Neural cell (in vitro differentiated cells): Measurements from ENCODE around the gene TECPR1. TPM values are rescaled to one million over a fixed set of nuclear protein-coding genes. Genes with fewer than 3 reads are reported as not detected.

Source experiments
- H2AFZ ChIP-seq: fragments of 200-600, 300-800 bp; sonication (generic), shearing (Covaris generic); 2 replicates; pipeline ENCODE4 v1.6.0; 2014; ENCODE audit warnings: low read depth, mild to moderate bottlenecking, antibody characterized with exemption, low read length, moderate library complexity
- H3F3A ChIP-seq: fragments of 200-600 bp; shearing (Covaris generic); 2 replicates; pipeline ENCODE4 v1.6.1; 2016; ENCODE audit warnings: mild to moderate bottlenecking, moderate library complexity, mixed read lengths, antibody characterized with exemption, low read length; ENCODE audit not compliant: insufficient read depth, poor library complexity, severe bottlenecking
- H3K27ac ChIP-seq: fragments of 200-600, 300-800 bp; sonication (generic), shearing (Covaris generic); 2 replicates; pipeline ENCODE4 v1.5.1; 2014; ENCODE audit warnings: mild to moderate bottlenecking, low read length, moderate library complexity
- H3K27me3 ChIP-seq: fragments of 300-800, 200-600 bp; sonication (generic), shearing (Covaris generic); 2 replicates; pipeline ENCODE4 v1.6.0; 2014; ENCODE audit warnings: mild to moderate bottlenecking, low read depth, low read length, moderate library complexity; ENCODE audit not compliant: insufficient read depth
- H3K36me3 ChIP-seq: fragments of 300-800, 200-600 bp; sonication (generic), shearing (Covaris generic); 2 replicates; pipeline ENCODE4 v1.5.1; 2014; ENCODE audit warnings: mild to moderate bottlenecking, antibody characterized with exemption, low read length, moderate library complexity; ENCODE audit not compliant: insufficient read depth
- H3K4me2 ChIP-seq: fragments of 300-800, 200-600 bp; sonication (generic), shearing (Covaris generic); 2 replicates; pipeline ENCODE4 v1.6.0; 2014; ENCODE audit warnings: mild to moderate bottlenecking, low read length
- H3K4me3 ChIP-seq: fragments of 300-800, 200-600 bp; sonication (generic), shearing (Covaris generic); 2 replicates; pipeline ENCODE4 v1.5.1; 2014; ENCODE audit warnings: mild to moderate bottlenecking, low read length, moderate library complexity
- H3K79me2 ChIP-seq: fragments of 200-600 bp; shearing (Covaris generic); replicated peaks from 2 replicates; pipeline ENCODE4 v1.6.0; 2014; ENCODE audit warnings: mild to moderate bottlenecking, low read length, moderate library complexity; ENCODE audit not compliant: insufficient read depth
- H3K9ac ChIP-seq: fragments of 300-800, 200-600 bp; sonication (generic), shearing (Covaris generic); 2 replicates; pipeline ENCODE4 v1.6.1; 2016; ENCODE audit warnings: mild to moderate bottlenecking, low read length, mixed read lengths
- H3K9me2 ChIP-seq: fragments of 200-600 bp; shearing (Covaris generic); 2 replicates; pipeline ENCODE4 v1.6.1; 2016; ENCODE audit warnings: mild to moderate bottlenecking, low read length, mixed read lengths; ENCODE audit not compliant: insufficient read depth
- H3K9me3 ChIP-seq: fragments of 200-600, 300-800 bp; sonication (generic), shearing (Covaris generic); 2 replicates; pipeline ENCODE4 v1.6.1; 2016; ENCODE audit warnings: mild to moderate bottlenecking, mixed run types, low read length, moderate library complexity, mixed read lengths
- H4K20me1 ChIP-seq: fragments of 200-600 bp; shearing (Covaris generic); 2 replicates; pipeline ENCODE4 v1.6.1; 2016; ENCODE audit warnings: mild to moderate bottlenecking, mixed run types; ENCODE audit not compliant: insufficient read depth
- EP300 ChIP-seq: fragments of 450-650 bp; conservative IDR thresholded peaks from 2 replicates; pipeline ENCODE4 v1.6.1; 2014; ENCODE audit warnings: antibody characterized with exemption, mild to moderate bottlenecking, moderate library complexity; ENCODE audit not compliant: poor library complexity, severe bottlenecking
- EZH2 ChIP-seq: fragments of 200-600, 300-800 bp; shearing (Covaris generic), sonication (generic); IDR thresholded peaks from 2 replicates; pipeline ENCODE4 v1.6.1; 2014; ENCODE audit warnings: antibody characterized with exemption, low read length, borderline replicate concordance, mild to moderate bottlenecking; ENCODE audit not compliant: insufficient read depth, poor library complexity, severe bottlenecking
- MXI1 ChIP-seq: fragments of 450-650 bp; conservative IDR thresholded peaks from 2 replicates; pipeline ENCODE4 v1.6.1; 2014; ENCODE audit warnings: antibody characterized with exemption, mild to moderate bottlenecking; ENCODE audit not compliant: poor library complexity, severe bottlenecking
- POLR2AphosphoS5 ChIP-seq: IDR thresholded peaks from 2 replicates; pipeline ENCODE4 v1.6.1; 2012
- RAD21 ChIP-seq: fragments of 450-650 bp; conservative IDR thresholded peaks from 2 replicates; pipeline ENCODE4 v1.6.1; 2014; ENCODE audit warnings: antibody characterized with exemption, mild to moderate bottlenecking, moderate library complexity
- SMC3 ChIP-seq: fragments of 450-650 bp; conservative IDR thresholded peaks from 2 replicates; pipeline ENCODE4 v1.6.1; 2014; ENCODE audit warnings: antibody characterized with exemption, mild to moderate bottlenecking, moderate library complexity; ENCODE audit not compliant: poor library complexity
- TAF1 ChIP-seq: IDR thresholded peaks from 2 replicates; pipeline ENCODE4 v1.6.1; 2012; ENCODE audit warnings: low read depth
- polyA plus RNA-seq: library from polyadenylated mRNA; depleted of rRNA; stranded (reverse); fragments of >200 nt; gene quantifications from 2 replicates; pipeline ENCODE4 v1.2.3, GENCODE V29; 2014
- TF ChIP-seq, protein P1 (sequence below): IDR thresholded peaks from 2 replicates; pipeline ENCODE4 v1.6.1; 2012; ENCODE audit warnings: borderline replicate concordance
- TF ChIP-seq, protein P2 (sequence below): fragments of 450-650 bp; IDR thresholded peaks from 2 replicates; pipeline ENCODE4 v1.5.1; 2014; ENCODE audit warnings: antibody characterized with exemption, mild to moderate bottlenecking, moderate library complexity; ENCODE audit not compliant: poor library complexity, severe bottlenecking

The TECPR1 gene
- polyA plus RNA-seq, 1 donor from 2014 or later = 46.6 TPM

DNA sequence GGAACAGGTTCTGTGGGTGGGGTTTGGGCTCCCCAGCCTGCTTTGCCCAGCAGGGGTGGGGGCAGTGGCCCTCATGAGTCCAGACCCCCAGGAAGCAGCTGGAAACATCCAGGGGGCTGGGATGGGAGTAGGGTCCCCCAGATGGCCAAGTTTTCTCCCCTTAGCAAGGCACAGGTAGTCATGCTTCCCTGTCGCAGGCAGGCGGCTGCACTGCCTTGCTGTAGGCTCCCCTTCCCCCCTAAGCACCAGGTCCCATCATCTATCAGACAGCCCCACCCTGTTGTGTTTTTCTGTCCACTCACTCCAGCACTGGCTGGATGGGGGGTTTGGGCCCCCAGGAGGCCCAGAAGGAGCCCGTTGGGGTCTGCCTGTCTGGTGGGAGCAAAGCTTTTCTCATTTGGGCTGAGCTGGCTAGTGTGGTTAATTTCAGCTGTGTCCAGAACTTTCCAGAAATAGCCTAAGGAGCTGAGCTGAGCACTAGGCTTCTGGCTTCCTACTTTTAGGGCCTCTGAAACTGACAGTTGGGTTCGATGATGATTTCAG, 37.4 kb upstream of the TECPR1 start:
- Histone ChIP-seq H3K4me3 (no peak overlapping the region), H4K20me1 (no peaks in the 10 kb centered on the region), H3K27ac (no peak overlapping the region)

DNA sequence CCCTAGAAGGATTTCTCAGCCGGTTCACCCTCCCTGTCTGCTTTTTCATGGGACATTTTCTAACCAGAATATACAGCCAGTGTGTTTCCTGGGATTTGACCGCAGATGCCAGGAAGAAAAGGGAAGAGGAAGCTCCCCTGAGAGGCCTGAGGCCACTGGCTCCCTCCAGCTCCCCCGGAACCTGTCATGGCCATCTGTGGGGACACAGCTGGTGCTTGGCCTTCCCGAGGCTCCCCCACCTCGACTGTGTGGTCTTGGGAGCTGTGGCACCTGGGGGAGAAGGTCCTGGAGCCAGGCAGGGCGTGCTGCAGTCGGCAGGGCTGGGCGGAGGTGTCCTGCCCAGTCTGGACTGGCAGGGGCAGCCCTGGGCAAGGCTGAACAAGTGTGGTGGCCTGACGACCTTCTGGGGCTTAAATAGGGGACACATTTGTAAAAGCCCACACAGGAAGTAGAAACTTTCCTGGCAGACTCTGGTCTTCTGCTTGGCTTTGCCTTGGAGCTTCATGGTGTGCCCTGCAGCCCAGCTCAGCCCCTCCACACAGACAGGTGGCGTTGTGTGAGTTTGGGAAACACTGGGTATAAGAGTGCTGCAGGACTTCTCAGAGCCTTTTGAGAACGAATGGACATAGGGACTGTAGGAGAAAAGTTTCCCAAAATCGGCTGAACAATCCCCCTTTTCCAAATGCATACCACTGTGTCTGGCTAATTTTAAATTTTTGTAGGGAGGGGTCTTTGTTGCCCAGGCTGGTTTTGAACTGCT, 36.2 kb upstream of the TECPR1 start:
- Histone ChIP-seq H3F3A (no peaks in the 10 kb centered on the region), H2AFZ (no peak overlapping the region), H3K27ac (no peak overlapping the region), H3K9ac (no peak overlapping the region), H3K36me3 (no peaks in the 10 kb centered on the region), H4K20me1 (peaks cover 6% of the 10 kb centered on the region), H3K4me3 (no peak overlapping the region), H3K9me3 (no peaks in the 10 kb centered on the region), H3K27me3 (no peaks in the 10 kb centered on the region), H3K4me2 (no peak overlapping the region), H3K9me2 (no peaks in the 10 kb centered on the region), H3K79me2 (peaks cover 12% of the 10 kb centered on the region)
- no peak for TF ChIP-seq SMC3
- TF ChIP-seq EZH2 = no peak
- TF ChIP-seq RAD21 = no peak
- TF ChIP-seq, protein P1, sequence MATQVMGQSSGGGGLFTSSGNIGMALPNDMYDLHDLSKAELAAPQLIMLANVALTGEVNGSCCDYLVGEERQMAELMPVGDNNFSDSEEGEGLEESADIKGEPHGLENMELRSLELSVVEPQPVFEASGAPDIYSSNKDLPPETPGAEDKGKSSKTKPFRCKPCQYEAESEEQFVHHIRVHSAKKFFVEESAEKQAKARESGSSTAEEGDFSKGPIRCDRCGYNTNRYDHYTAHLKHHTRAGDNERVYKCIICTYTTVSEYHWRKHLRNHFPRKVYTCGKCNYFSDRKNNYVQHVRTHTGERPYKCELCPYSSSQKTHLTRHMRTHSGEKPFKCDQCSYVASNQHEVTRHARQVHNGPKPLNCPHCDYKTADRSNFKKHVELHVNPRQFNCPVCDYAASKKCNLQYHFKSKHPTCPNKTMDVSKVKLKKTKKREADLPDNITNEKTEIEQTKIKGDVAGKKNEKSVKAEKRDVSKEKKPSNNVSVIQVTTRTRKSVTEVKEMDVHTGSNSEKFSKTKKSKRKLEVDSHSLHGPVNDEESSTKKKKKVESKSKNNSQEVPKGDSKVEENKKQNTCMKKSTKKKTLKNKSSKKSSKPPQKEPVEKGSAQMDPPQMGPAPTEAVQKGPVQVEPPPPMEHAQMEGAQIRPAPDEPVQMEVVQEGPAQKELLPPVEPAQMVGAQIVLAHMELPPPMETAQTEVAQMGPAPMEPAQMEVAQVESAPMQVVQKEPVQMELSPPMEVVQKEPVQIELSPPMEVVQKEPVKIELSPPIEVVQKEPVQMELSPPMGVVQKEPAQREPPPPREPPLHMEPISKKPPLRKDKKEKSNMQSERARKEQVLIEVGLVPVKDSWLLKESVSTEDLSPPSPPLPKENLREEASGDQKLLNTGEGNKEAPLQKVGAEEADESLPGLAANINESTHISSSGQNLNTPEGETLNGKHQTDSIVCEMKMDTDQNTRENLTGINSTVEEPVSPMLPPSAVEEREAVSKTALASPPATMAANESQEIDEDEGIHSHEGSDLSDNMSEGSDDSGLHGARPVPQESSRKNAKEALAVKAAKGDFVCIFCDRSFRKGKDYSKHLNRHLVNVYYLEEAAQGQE = no peak
- TF ChIP-seq, protein P2, sequence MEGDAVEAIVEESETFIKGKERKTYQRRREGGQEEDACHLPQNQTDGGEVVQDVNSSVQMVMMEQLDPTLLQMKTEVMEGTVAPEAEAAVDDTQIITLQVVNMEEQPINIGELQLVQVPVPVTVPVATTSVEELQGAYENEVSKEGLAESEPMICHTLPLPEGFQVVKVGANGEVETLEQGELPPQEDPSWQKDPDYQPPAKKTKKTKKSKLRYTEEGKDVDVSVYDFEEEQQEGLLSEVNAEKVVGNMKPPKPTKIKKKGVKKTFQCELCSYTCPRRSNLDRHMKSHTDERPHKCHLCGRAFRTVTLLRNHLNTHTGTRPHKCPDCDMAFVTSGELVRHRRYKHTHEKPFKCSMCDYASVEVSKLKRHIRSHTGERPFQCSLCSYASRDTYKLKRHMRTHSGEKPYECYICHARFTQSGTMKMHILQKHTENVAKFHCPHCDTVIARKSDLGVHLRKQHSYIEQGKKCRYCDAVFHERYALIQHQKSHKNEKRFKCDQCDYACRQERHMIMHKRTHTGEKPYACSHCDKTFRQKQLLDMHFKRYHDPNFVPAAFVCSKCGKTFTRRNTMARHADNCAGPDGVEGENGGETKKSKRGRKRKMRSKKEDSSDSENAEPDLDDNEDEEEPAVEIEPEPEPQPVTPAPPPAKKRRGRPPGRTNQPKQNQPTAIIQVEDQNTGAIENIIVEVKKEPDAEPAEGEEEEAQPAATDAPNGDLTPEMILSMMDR = no peak
- TF ChIP-seq TAF1 = no peak
- TF ChIP-seq POLR2AphosphoS5 = no peak
- TF ChIP-seq MXI1 = no peak

More for the DNA sequence above, 37.4 kb upstream of the TECPR1 start:
- peaks cover 5% of the 10 kb centered on the region for H3K79me2 ChIP-seq
- no peak overlapping the region for H2AFZ ChIP-seq
- no peaks in the 10 kb centered on the region for H3K9me3 ChIP-seq
- H3K9me2 ChIP-seq = no peaks in the 10 kb centered on the region
- no peaks in the 10 kb centered on the region for H3K27me3 ChIP-seq
- no peaks in the 10 kb centered on the region for H3K36me3 ChIP-seq
- H3F3A ChIP-seq = no peaks in the 10 kb centered on the region
- no peak overlapping the region for H3K4me2 ChIP-seq
- TF ChIP-seq POLR2AphosphoS5 (no peak), MXI1 (no peak), SMC3 (no peak), EP300 (no peak)
- TF ChIP-seq, protein P1 = no peak
- TF ChIP-seq, protein P2 = no peak
- H3K9ac ChIP-seq = no peak overlapping the region
